HCT116 (cell line): Measurements from ENCODE around the gene TMOD3. TPM values are rescaled to one million over a fixed set of nuclear protein-coding genes. Genes with fewer than 3 reads are reported as not detected.

Source experiments
- ATAC-seq: fragments of 200-7000 bp; cut with Tn5 transposase; 2 replicates; pipeline ENCODE4 v1.9.1; 2020; ENCODE audit warnings: mild to moderate bottlenecking, moderate library complexity
- BruUV-seq: library from RNA; stranded (reverse); fragments of 400-500 nt; replicated peaks from 2 replicates; lab custom pipeline; 2021; lab: Mats Ljungman, UMichigan
- CTCF ChIA-PET: fragments of 300-600 bp; sonication (Branson Sonifier 250); formaldehyde crosslinking; loops from one replicate; lab custom pipeline; 2021; ENCODE audit warnings: antibody characterized with exemption; lab: Charles Lee
- POLR2A ChIA-PET: fragments of 300-600, 350-600 bp; sonication (Branson Sonifier 250); formaldehyde crosslinking; loops from one replicate; lab custom pipeline; 2021; ENCODE audit warnings: antibody characterized with exemption; lab: Charles Lee
- RAD21 ChIA-PET, 2 experiments: fragments of 300-600 bp; sonication (Branson Sonifier 250); formaldehyde crosslinking; loops; one replicate each; lab custom pipeline; 2023; ENCODE audit warnings: low total read pairs in 2 of 2; ENCODE audit not compliant: uncharacterized antibody in 2 of 2, unreplicated experiment in 2 of 2, low non-redundant PET in 1 of 2; lab: Charles Lee
- DNase-seq: peaks from one replicate; pipeline ENCODE4 v3.0.0-alpha.2; 2010; ENCODE audit warnings: low read depth, low spot score
- H2AFZ ChIP-seq: fragments of 200-600 bp; shearing (Covaris generic), sonication (generic); 2 replicates; pipeline ENCODE4 v1.6.1; 2017; ENCODE audit warnings: low read depth, mixed run types, mixed read lengths, antibody characterized with exemption, low read length; ENCODE audit not compliant: poor library complexity, severe bottlenecking
- H3K27ac ChIP-seq: 2 replicates; pipeline ENCODE4 v1.5.1; 2012; ENCODE audit warnings: low read depth, low read length
- H3K27me3 ChIP-seq: fragments of 200-600 bp; sonication (generic); 2 replicates; pipeline ENCODE4 v1.6.1; 2016; ENCODE audit warnings: mixed run types, low read length, mixed read lengths; ENCODE audit not compliant: insufficient read depth
- H3K36me3 ChIP-seq, 2 experiments: fragments of 200-500 bp in 1 of 2; fragments of 200-600 bp in 1 of 2; sonication (Bioruptor generic) in 1 of 2; sonication (generic) in 1 of 2; 2 replicates each; pipeline versions ENCODE4 v1.5.1 to v1.6.1; 2014 to 2016; ENCODE audit warnings: low read length in 2 of 2, inconsistent platforms in 1 of 2, mixed read lengths in 1 of 2, mixed run types in 1 of 2; ENCODE audit not compliant: insufficient read depth in 2 of 2, control insufficient read depth in 1 of 2
- H3K4me1 ChIP-seq, 2 experiments: fragments of 200-600 bp in 1 of 2; sonication (generic) in 1 of 2; 2 replicates each; pipeline versions ENCODE4 v1.5.1 to v1.6.1; 2012 to 2017; ENCODE audit warnings: low read length in 2 of 2, inconsistent platforms in 1 of 2, mild to moderate bottlenecking in 1 of 2, mixed read lengths in 1 of 2, mixed run types in 1 of 2, moderate library complexity in 1 of 2; ENCODE audit not compliant: insufficient read depth in 2 of 2, control insufficient read depth in 1 of 2
- H3K4me2 ChIP-seq: fragments of 200-600 bp; sonication (generic); 2 replicates; pipeline ENCODE4 v1.6.1; 2017; ENCODE audit warnings: mixed run types, low read length, mixed read lengths
- H3K4me3 ChIP-seq, 2 experiments: fragments of 200-600 bp in 1 of 2; sonication (generic) in 1 of 2; replicated peaks in 1 of 2; 2 replicates each; pipeline ENCODE4 v1.5.1; 2011 to 2016; ENCODE audit warnings: low read length in 2 of 2, control low read depth in 1 of 2, low read depth in 1 of 2, mild to moderate bottlenecking in 1 of 2, mixed read lengths in 1 of 2, mixed run types in 1 of 2
- H3K79me2 ChIP-seq: fragments of 200-600 bp; sonication (generic); 2 replicates; pipeline ENCODE4 v1.6.1; 2017; ENCODE audit warnings: mild to moderate bottlenecking, mixed run types, low read length, moderate library complexity, mixed read lengths; ENCODE audit not compliant: insufficient read depth
- H3K9ac ChIP-seq: fragments of 200-600 bp; sonication (generic); 2 replicates; pipeline ENCODE4 v1.6.1; 2016; ENCODE audit warnings: low read length, mixed read lengths
- H3K9me2 ChIP-seq: fragments of 200-600 bp; sonication (generic), shearing (Covaris generic); 2 replicates; pipeline ENCODE4 v1.6.1; 2017; ENCODE audit warnings: mixed run types, mild to moderate bottlenecking, moderate library complexity; ENCODE audit not compliant: insufficient read depth
- H3K9me3 ChIP-seq, 2 experiments: fragments of 200-500 bp in 1 of 2; fragments of 200-600 bp in 1 of 2; sonication (Bioruptor generic) in 1 of 2; sonication (generic) in 1 of 2; 2 replicates each; pipeline ENCODE4 v1.6.1; 2014 to 2017; ENCODE audit warnings: low read length in 2 of 2, mixed read lengths in 2 of 2, inconsistent platforms in 1 of 2, low read depth in 1 of 2, mild to moderate bottlenecking in 1 of 2, mixed run types in 1 of 2, moderate library complexity in 1 of 2; ENCODE audit not compliant: control insufficient read depth in 1 of 2, insufficient read depth in 1 of 2
- H4K20me1 ChIP-seq: fragments of 200-600 bp; sonication (generic), shearing (Covaris generic); 2 replicates; pipeline ENCODE4 v1.6.1; 2017; ENCODE audit warnings: mixed run types, mild to moderate bottlenecking, moderate library complexity; ENCODE audit not compliant: insufficient read depth
- CBX3 ChIP-seq: IDR thresholded peaks from 2 replicates; pipeline ENCODE4 v1.6.1; 2012; ENCODE audit warnings: low read depth
- CEBPB ChIP-seq: IDR thresholded peaks from 2 replicates; pipeline ENCODE4 v1.6.1; 2012; ENCODE audit warnings: low read depth
- EGR1 ChIP-seq: IDR thresholded peaks from 2 replicates; pipeline ENCODE4 v1.6.1; 2012; ENCODE audit warnings: low read depth
- ELF1 ChIP-seq: IDR thresholded peaks from 2 replicates; pipeline ENCODE4 v1.6.1; 2012; ENCODE audit warnings: low read depth, borderline replicate concordance
- EZH2 ChIP-seq: fragments of 200-600 bp; sonication (generic); IDR thresholded peaks from 2 replicates; pipeline ENCODE4 v1.6.1; 2017; ENCODE audit warnings: antibody characterized with exemption, mixed run types
- EZH2phosphoT487 ChIP-seq: fragments of 200-600 bp; IDR thresholded peaks from 2 replicates; pipeline ENCODE4 v1.6.1; 2018; ENCODE audit warnings: antibody characterized with exemption, borderline replicate concordance
- JUND ChIP-seq: IDR thresholded peaks from 2 replicates; pipeline ENCODE4 v1.6.1; 2012
- SP1 ChIP-seq: IDR thresholded peaks from 2 replicates; pipeline ENCODE4 v1.6.1; 2012; ENCODE audit warnings: low read depth
- TCF7L2 ChIP-seq: IDR thresholded peaks from 2 replicates; pipeline ENCODE4 v1.7.0; 2011; ENCODE audit warnings: borderline replicate concordance, inconsistent platforms; ENCODE audit not compliant: insufficient read depth, insufficient read length; ENCODE audit errors: extremely low read depth
- YY1 ChIP-seq: IDR thresholded peaks from 2 replicates; pipeline ENCODE4 v1.6.1; 2011; ENCODE audit warnings: low read length, low read depth, moderate library complexity, mild to moderate bottlenecking; ENCODE audit not compliant: insufficient replicate concordance; ENCODE audit errors: extremely low read depth
- ZFX ChIP-seq: fragments of 450-650 bp; IDR thresholded peaks from 2 replicates; pipeline ENCODE4 v1.6.1; 2017
- ZNF274 ChIP-seq: fragments of 200-500 bp; sonication (Bioruptor generic); IDR thresholded peaks from 2 replicates; pipeline ENCODE4 v1.6.1; 2014; ENCODE audit warnings: mild to moderate bottlenecking, low read depth, low read length, inconsistent platforms
- intact Hi-C: fragments of 100-400 bp; cut with micrococcal nuclease; formaldehyde crosslinking; loops from 2 replicates; pipeline ENCODE4 v1.10.0; 2022
- total RNA-seq: library from RNA; stranded (reverse); gene quantifications from one replicate; pipeline ENCODE4 v1.2.1, GENCODE V29; 2021; ENCODE audit not compliant: unreplicated experiment
- TF ChIP-seq, protein P1 (sequence below), 3 experiments: fragments of 200-600 bp in 1 of 3; sonication (generic) in 1 of 3; IDR thresholded peaks in 2 of 3; conservative IDR thresholded peaks in 1 of 3; 2 replicates each; pipeline ENCODE4 v1.5.1; 2012 to 2017; ENCODE audit warnings: low read depth in 2 of 3, low read length in 2 of 3, antibody characterized with exemption in 1 of 3, borderline replicate concordance in 1 of 3, control low read depth in 1 of 3, mild to moderate bottlenecking in 1 of 3, mixed read lengths in 1 of 3, mixed run types in 1 of 3, moderate library complexity in 1 of 3; ENCODE audit not compliant: insufficient read depth in 1 of 3
- TF ChIP-seq, protein P2 (sequence below): IDR thresholded peaks from 2 replicates; pipeline ENCODE4 v1.6.1; 2011; ENCODE audit warnings: mild to moderate bottlenecking, low read length, moderate library complexity; ENCODE audit not compliant: insufficient replicate concordance; ENCODE audit errors: extremely low read depth
- TF ChIP-seq, protein P3 (sequence below): IDR thresholded peaks from 2 replicates; pipeline ENCODE4 v1.6.1; 2012; ENCODE audit warnings: low read depth
- TF ChIP-seq, protein P4 (sequence below): IDR thresholded peaks from 2 replicates; pipeline ENCODE4 v1.6.1; 2012

The TMOD3 gene
- total RNA-seq, 1 experiment from 2014 or later, result 78.8 TPM

DNA sequence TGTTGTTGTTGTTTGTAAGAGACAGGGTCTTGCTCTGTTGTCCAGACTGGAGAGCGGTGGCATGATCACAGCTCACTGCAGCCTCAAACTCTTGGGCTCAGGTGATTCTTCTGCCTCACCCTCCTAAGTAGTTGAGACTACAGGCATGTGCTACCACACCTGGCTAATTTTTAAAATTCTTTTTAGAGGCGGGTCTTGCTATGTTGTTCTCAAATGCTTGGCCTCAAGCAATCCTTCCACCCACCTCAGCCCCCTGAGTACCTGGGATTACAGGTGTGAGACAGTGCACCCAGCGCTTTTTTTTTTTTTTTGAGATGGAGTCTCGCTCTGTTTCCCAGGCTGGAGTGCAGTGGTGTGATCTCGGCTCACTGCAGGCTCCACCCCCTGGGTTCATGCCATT lies 46.7 kb downstream of the TMOD3 start:
- Histone ChIP-seq H3K27me3 (no peaks in the 10 kb centered on the region), H3K36me3 (peaks cover 5 to 7% of the 10 kb centered on the region in 2 experiments; a peak in 2 of 4 replicates), H4K20me1 (no peaks in the 10 kb centered on the region), H3K9me2 (no peaks in the 10 kb centered on the region), H3K9me3 (no peaks in the 10 kb centered on the region), H2AFZ (no peak overlapping the region), H3K4me1 (peaks cover 67 to 72% of the 10 kb centered on the region in 2 experiments)
- CTCF ChIA-PET, result no interaction called here
- ATAC-seq (no peak), DNase-seq (no peak)
- POLR2A ChIA-PET, result no interaction called here
- BruUV-seq, result no TSS peak
- intact Hi-C loops, result no loop called here
- TF ChIP-seq, protein P1, sequence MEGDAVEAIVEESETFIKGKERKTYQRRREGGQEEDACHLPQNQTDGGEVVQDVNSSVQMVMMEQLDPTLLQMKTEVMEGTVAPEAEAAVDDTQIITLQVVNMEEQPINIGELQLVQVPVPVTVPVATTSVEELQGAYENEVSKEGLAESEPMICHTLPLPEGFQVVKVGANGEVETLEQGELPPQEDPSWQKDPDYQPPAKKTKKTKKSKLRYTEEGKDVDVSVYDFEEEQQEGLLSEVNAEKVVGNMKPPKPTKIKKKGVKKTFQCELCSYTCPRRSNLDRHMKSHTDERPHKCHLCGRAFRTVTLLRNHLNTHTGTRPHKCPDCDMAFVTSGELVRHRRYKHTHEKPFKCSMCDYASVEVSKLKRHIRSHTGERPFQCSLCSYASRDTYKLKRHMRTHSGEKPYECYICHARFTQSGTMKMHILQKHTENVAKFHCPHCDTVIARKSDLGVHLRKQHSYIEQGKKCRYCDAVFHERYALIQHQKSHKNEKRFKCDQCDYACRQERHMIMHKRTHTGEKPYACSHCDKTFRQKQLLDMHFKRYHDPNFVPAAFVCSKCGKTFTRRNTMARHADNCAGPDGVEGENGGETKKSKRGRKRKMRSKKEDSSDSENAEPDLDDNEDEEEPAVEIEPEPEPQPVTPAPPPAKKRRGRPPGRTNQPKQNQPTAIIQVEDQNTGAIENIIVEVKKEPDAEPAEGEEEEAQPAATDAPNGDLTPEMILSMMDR (IDR thresholded peaks at IDR 0.05 in 2 of 3, conservative IDR thresholded peaks at IDR 0.05 in 1 of 3; ENCODE audit: borderline replicate concordance in 1 of 3, insufficient read depth in 1 of 3, low read depth in 2 of 3, low read length in 2 of 3), result no peak
- TF ChIP-seq ZNF274 (no peak), SP1 (no peak), CBX3 (no peak), CEBPB (no peak), JUND (no peak), EGR1 (no peak), TCF7L2 (no peak), YY1 (no peak), EZH2phosphoT487 (no peak), ZFX (no peak), ELF1 (no peak), EZH2 (no peak)
- TF ChIP-seq, protein P2, sequence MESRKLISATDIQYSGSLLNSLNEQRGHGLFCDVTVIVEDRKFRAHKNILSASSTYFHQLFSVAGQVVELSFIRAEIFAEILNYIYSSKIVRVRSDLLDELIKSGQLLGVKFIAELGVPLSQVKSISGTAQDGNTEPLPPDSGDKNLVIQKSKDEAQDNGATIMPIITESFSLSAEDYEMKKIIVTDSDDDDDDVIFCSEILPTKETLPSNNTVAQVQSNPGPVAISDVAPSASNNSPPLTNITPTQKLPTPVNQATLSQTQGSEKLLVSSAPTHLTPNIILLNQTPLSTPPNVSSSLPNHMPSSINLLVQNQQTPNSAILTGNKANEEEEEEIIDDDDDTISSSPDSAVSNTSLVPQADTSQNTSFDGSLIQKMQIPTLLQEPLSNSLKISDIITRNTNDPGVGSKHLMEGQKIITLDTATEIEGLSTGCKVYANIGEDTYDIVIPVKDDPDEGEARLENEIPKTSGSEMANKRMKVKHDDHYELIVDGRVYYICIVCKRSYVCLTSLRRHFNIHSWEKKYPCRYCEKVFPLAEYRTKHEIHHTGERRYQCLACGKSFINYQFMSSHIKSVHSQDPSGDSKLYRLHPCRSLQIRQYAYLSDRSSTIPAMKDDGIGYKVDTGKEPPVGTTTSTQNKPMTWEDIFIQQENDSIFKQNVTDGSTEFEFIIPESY, result no peak
- TF ChIP-seq, protein P3, sequence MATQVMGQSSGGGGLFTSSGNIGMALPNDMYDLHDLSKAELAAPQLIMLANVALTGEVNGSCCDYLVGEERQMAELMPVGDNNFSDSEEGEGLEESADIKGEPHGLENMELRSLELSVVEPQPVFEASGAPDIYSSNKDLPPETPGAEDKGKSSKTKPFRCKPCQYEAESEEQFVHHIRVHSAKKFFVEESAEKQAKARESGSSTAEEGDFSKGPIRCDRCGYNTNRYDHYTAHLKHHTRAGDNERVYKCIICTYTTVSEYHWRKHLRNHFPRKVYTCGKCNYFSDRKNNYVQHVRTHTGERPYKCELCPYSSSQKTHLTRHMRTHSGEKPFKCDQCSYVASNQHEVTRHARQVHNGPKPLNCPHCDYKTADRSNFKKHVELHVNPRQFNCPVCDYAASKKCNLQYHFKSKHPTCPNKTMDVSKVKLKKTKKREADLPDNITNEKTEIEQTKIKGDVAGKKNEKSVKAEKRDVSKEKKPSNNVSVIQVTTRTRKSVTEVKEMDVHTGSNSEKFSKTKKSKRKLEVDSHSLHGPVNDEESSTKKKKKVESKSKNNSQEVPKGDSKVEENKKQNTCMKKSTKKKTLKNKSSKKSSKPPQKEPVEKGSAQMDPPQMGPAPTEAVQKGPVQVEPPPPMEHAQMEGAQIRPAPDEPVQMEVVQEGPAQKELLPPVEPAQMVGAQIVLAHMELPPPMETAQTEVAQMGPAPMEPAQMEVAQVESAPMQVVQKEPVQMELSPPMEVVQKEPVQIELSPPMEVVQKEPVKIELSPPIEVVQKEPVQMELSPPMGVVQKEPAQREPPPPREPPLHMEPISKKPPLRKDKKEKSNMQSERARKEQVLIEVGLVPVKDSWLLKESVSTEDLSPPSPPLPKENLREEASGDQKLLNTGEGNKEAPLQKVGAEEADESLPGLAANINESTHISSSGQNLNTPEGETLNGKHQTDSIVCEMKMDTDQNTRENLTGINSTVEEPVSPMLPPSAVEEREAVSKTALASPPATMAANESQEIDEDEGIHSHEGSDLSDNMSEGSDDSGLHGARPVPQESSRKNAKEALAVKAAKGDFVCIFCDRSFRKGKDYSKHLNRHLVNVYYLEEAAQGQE, result no peak
- TF ChIP-seq, protein P4, sequence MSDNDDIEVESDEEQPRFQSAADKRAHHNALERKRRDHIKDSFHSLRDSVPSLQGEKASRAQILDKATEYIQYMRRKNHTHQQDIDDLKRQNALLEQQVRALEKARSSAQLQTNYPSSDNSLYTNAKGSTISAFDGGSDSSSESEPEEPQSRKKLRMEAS, result no peak
- TF ChIP-seq, all 23 proteins: peak for 0
- Histone ChIP-seq H3K79me2 (peaks cover 78% of the 10 kb centered on the region), H3K4me3 (no peak overlapping the region), H3K9ac (peak overlapping the region; percentile 65; the same call in 1 of the 2 replicates), H3K27ac (peak overlapping the region; percentile 84), H3K4me2 (peak overlapping the region; percentile 69)
- RAD21 ChIA-PET, result no interaction called here
